Esophagus (tissue), 2 donors: Measurements from ENCODE around the gene TXN. TPM values are rescaled to one million over a fixed set of nuclear protein-coding genes. Genes with fewer than 3 reads are reported as not detected.

Experiments used
- H3K27ac ChIP-seq, 2 donors: one replicate each; pipeline ENCODE4 v1.5.1; 2013; ENCODE audit warnings: low read depth in 2 of 2, mild to moderate bottlenecking in 2 of 2, inconsistent platforms in 1 of 2, low read length in 1 of 2, moderate library complexity in 1 of 2
- H3K27me3 ChIP-seq, 2 donors: one replicate each; pipeline ENCODE4 v1.6.1; 2013; ENCODE audit warnings: low read length in 2 of 2, control low read depth in 1 of 2, mild to moderate bottlenecking in 1 of 2; ENCODE audit not compliant: insufficient read depth in 2 of 2, control insufficient read depth in 1 of 2
- H3K36me3 ChIP-seq, 2 donors: one replicate each; pipeline ENCODE4 v1.6.1; 2013; ENCODE audit warnings: low read length in 1 of 2; ENCODE audit not compliant: control insufficient read depth in 2 of 2, insufficient read depth in 2 of 2
- H3K4me1 ChIP-seq, 2 donors: one replicate each; pipeline ENCODE4 v1.6.1; 2013; ENCODE audit warnings: low read length in 1 of 2; ENCODE audit not compliant: control insufficient read depth in 2 of 2, insufficient read depth in 2 of 2
- H3K4me3 ChIP-seq, 2 donors: one replicate each; pipeline ENCODE4 v1.5.1; 2013; ENCODE audit warnings: low read length in 2 of 2, mild to moderate bottlenecking in 2 of 2, low read depth in 1 of 2, moderate library complexity in 1 of 2
- H3K9me3 ChIP-seq, 2 donors: one replicate each; pipeline ENCODE4 v1.6.1; 2013; ENCODE audit warnings: mild to moderate bottlenecking in 2 of 2, low read depth in 1 of 2, low read length in 1 of 2, moderate library complexity in 1 of 2; ENCODE audit not compliant: control insufficient read depth in 2 of 2, insufficient read depth in 1 of 2
- WGBS, 2 donors: extraction: QIAGEN DNeasy Blood & Tissue Kit; methylation state at CpG; one replicate each; pipeline ENCODE4 v1.1.7; 2013; 5-methylcytosine and 5-hydroxymethylcytosine counted together
- polyA plus RNA-seq, 2 donors: library from polyadenylated mRNA; stranded (reverse); fragments of 200-250 nt; gene quantifications; one replicate each; pipeline ENCODE4 v1.2.3, GENCODE V29; 2013
- donor health status: healthy with polysubstance abuse.
- donor health status: Bipolar disorder and iron deficiency.

The TXN gene
- polyA plus RNA-seq: 1,000 to 10,000 TPM; 1,229 to 1,425 TPM

DNA sequence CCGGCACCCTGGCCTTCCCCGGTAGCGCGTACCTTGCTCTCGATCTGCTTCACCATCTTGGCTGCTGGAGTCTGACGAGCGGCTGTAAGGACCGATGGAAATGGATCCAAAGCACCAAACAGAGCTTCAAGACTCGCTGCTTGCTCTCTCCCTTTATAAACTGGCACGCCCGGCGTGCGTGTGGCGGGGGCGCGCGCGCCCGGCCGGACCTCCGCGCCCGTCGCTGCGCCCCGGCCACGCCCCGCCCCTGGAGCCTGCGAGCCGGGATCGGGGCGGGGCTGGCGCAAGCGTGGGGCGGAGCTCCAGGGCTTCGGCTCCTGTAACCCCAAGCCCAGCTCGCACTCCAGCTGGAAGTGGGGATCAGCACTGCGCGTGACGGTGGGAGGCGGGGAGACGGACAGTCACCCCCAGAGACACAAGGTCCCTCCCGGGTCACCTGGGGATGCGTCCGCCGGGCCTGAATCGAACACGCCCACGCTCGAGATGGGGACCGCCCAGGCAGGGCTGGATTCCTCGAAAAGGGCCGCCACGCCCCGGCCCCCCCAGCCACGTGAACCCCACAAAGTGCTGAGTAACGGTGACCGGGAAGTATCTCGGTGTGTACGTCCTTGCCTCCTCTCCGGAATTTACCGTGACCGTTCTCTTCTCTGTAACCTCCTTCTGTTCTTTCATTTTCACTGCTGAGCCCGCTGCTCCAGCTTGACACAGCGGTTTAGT, at the start of gene TXN:
Gene TXN (minus strand): TSS at position 128 of the 717 bp plus-strand sequence. CDS start 72 bp downstream, at position 56.
- H3K4me3 ChIP-seq: peak within 1 kb of the TSS; percentile 64 to 99
- peak within 1 kb of the TSS; percentile 94 to 97 for H3K27ac ChIP-seq
- H3K4me1 ChIP-seq: peaks cover 0 to 3% of the 10 kb centered on the region in 2 donors
- 0 to 1% methylated on average over 65 of the region's 65 CpGs for WGBS, 2 donors
- peaks cover 0 to 2% of the 10 kb centered on the region in 2 donors for H3K9me3 ChIP-seq
- no peaks in the 10 kb centered on the region for H3K27me3 ChIP-seq
- no peaks in the 10 kb centered on the region for H3K36me3 ChIP-seq

GRCh38 chr9:110303133-110303532, 46.8 kb upstream of the TXN start:
- no peaks in the 10 kb centered on the region for H3K36me3 ChIP-seq
- no peak overlapping the region for H3K4me3 ChIP-seq
- H3K27ac ChIP-seq: no peak overlapping the region
- H3K9me3 ChIP-seq: no peaks in the 10 kb centered on the region
- H3K27me3 ChIP-seq: no peaks in the 10 kb centered on the region
- 79 to 81% methylated on average over 1 of the region's 1 CpG for WGBS, 2 donors
- no peaks in the 10 kb centered on the region for H3K4me1 ChIP-seq

GRCh38 chr9:110298043-110298605, 41.8 kb upstream of the TXN start:
- H3K27me3 ChIP-seq: no peaks in the 10 kb centered on the region
- H3K27ac ChIP-seq: no peak overlapping the region
- 71 to 74% methylated on average over 2 of the region's 2 CpGs for WGBS, 2 donors
- no peaks in the 10 kb centered on the region for H3K9me3 ChIP-seq
- no peaks in the 10 kb centered on the region for H3K36me3 ChIP-seq
- no peak overlapping the region for H3K4me3 ChIP-seq
- no peaks in the 10 kb centered on the region for H3K4me1 ChIP-seq

GRCh38 chr9:110293248-110293647, 36.9 kb upstream of the TXN start:
- Histone ChIP-seq H3K36me3 (no peaks in the 10 kb centered on the region), H3K9me3 (no peaks in the 10 kb centered on the region), H3K4me1 (peaks cover 0 to 5% of the 10 kb centered on the region in 2 donors), H3K27ac (peak overlapping the region; percentile 60 to 69), H3K27me3 (no peaks in the 10 kb centered on the region), H3K4me3 (no peak overlapping the region)
- 39 to 61% methylated on average over 1 of the region's 1 CpG for WGBS, 2 donors

GRCh38 chr9:110291921-110292557, 35.7 kb upstream of the TXN start:
- Histone ChIP-seq H3K4me3 (no peak overlapping the region), H3K4me1 (peaks cover 0 to 5% of the 10 kb centered on the region in 2 donors), H3K27ac (peak overlapping the region; percentile 36 to 63), H3K27me3 (no peaks in the 10 kb centered on the region), H3K9me3 (no peaks in the 10 kb centered on the region), H3K36me3 (no peaks in the 10 kb centered on the region)
- WGBS, 2 donors: 76 to 82% methylated on average over 28 of the region's 28 CpGs

GRCh38 chr9:110290001-110290400, 33.7 kb upstream of the TXN start:
- Histone ChIP-seq H3K9me3 (no peaks in the 10 kb centered on the region), H3K36me3 (no peaks in the 10 kb centered on the region), H3K4me1 (peaks cover 0 to 5% of the 10 kb centered on the region in 2 donors), H3K27ac (no peak overlapping the region), H3K4me3 (no peak overlapping the region), H3K27me3 (no peaks in the 10 kb centered on the region)
- WGBS, 2 donors: 64 to 74% methylated on average over 1 of the region's 1 CpG

DNA sequence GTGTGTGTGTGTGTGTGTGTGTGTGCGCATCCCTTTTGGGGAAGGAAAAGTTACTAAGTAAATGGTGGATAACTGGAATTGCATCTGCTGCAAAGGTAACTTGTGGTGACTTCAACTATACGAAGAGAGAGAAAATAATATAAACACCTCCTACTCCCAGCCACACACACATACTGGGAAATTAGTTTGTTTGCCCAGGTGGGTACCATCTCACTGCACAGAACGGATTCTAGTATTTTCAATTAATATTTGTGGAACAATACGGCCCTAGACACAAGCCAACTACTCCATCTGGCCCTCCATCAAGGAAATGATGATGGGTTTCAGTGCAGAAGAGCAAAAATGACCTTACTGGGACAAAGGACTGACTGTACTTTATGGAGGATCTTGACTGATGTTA, 32.2 kb upstream of the TXN start:
- Histone ChIP-seq H3K27ac (no peak overlapping the region), H3K4me1 (peaks cover 0 to 5% of the 10 kb centered on the region in 2 donors), H3K27me3 (no peaks in the 10 kb centered on the region), H3K9me3 (no peaks in the 10 kb centered on the region), H3K36me3 (no peaks in the 10 kb centered on the region), H3K4me3 (no peak overlapping the region)
- 82 to 90% methylated on average over 4 of the region's 4 CpGs for WGBS, 2 donors

- no peaks in the 10 kb centered on the region for H3K36me3 ChIP-seq
- peak overlapping the region in 1 of 2 donors; percentile 48 for H3K27ac ChIP-seq
- H3K4me3 ChIP-seq: no peak overlapping the region
- H3K27me3 ChIP-seq: no peaks in the 10 kb centered on the region
- 82 to 90% methylated on average over 6 of the region's 6 CpGs for WGBS, 2 donors
- H3K4me1 ChIP-seq: peaks cover 0 to 5% of the 10 kb centered on the region in 2 donors
- H3K9me3 ChIP-seq: no peaks in the 10 kb centered on the region
Observed at GRCh38 chr9:110287289-110287680, 31.0 kb upstream of the TXN start.

GRCh38 chr9:110284211-110284844, 28.0 kb upstream of the TXN start:
- Histone ChIP-seq H3K36me3 (no peaks in the 10 kb centered on the region), H3K4me3 (no peak overlapping the region), H3K4me1 (peaks cover 0 to under 1% of the 10 kb centered on the region in 2 donors), H3K27ac (peak overlapping the region; percentile 88 to 93), H3K9me3 (no peaks in the 10 kb centered on the region), H3K27me3 (no peaks in the 10 kb centered on the region)
- 42 to 54% methylated on average over 6 of the region's 6 CpGs for WGBS, 2 donors
